ENCODE data around the gene PLB1.
A peak's percentile ranks its signal among the peaks of the same experiment; 100 is the strongest.

PLB1 gene

DNA sequence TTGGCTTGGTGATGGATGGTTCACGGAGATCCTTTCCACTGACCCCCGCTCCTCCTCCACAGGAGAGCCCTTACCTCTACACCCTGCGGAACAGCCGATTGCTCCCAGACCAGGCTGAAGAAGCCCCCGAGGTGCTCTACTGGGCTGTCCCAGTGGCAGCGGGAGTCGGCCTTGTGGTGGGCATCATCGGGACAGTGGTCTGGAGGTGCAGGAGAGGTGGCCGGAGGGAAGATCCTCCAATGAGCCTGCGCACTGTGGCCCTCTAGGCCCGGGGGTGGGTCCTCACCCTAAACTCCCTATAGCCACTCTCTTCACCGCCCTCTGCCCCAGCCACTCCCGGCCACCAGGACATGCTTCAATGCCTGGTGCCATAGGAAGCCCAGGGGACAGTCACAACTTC lies 146.9 kb downstream of the PLB1 start:
- no peak overlapping the region for H3K9ac ChIP-seq (ENCODE audit: low read depth, low read length, poor library complexity)
- peak overlapping the region; percentile 7 for H2BK12ac ChIP-seq (ENCODE audit: low read length)
- H2BK5ac ChIP-seq (ENCODE audit: low read length) = no peak overlapping the region
- H3K23ac ChIP-seq (ENCODE audit: low read depth, low read length, poor library complexity) = no peak overlapping the region
- H2AK5ac ChIP-seq (ENCODE audit: low read depth, low read length) = peak overlapping the region; percentile 53
- peak overlapping the region; percentile 87 for H3K18ac ChIP-seq (ENCODE audit: low read length)
- no peak overlapping the region for H3K4me2 ChIP-seq (ENCODE audit: insufficient read depth, low read length, poor library complexity, severe bottlenecking)
- H3K4ac ChIP-seq (ENCODE audit: low read length) = no peak overlapping the region
- H3K27me3 ChIP-seq (ENCODE audit: control insufficient read depth in 3 of 3, insufficient read depth in 3 of 3, low read depth in 1 of 3, low read length in 3 of 3) = no peaks in the 10 kb centered on the region
- no peak overlapping the region for H4K8ac ChIP-seq (ENCODE audit: low read depth, low read length)
- WGBS, 2 donors (ENCODE audit: extremely low coverage in 2 of 2, insufficient read length in 2 of 2, insufficient replicate concordance in 1 of 2) = no CpG with 5 or more reads among the region's 13 CpGs
- H3K27ac ChIP-seq (replicated peaks; ENCODE audit: low read length) = no peak overlapping the region
- H2AFZ ChIP-seq (ENCODE audit: low read length) = no peak overlapping the region
- peak overlapping the region; percentile 87 for H2BK15ac ChIP-seq (ENCODE audit: low read length)
- peak overlapping the region; percentile 39 for H2BK120ac ChIP-seq (ENCODE audit: low read depth, low read length)
- H3K79me1 ChIP-seq (ENCODE audit: low read depth, low read length) = no peaks in the 10 kb centered on the region
- H3K14ac ChIP-seq (ENCODE audit: low read length) = no peak overlapping the region
- peaks cover 16 to 27% of the 10 kb centered on the region in 2 donors for H3K4me1 ChIP-seq (ENCODE audit: control insufficient read depth in 2 of 2, insufficient read depth in 1 of 2, low read depth in 1 of 2, low read length in 2 of 2)
- H3K36me3 ChIP-seq (replicated peaks in 1 of 2; ENCODE audit: control insufficient read depth in 2 of 2, insufficient read depth in 2 of 2, low read length in 2 of 2) = no peaks in the 10 kb centered on the region
- H4K91ac ChIP-seq (ENCODE audit: low read depth, low read length, poor library complexity) = no peak overlapping the region
- H3K9me3 ChIP-seq (replicated peaks in 1 of 2; ENCODE audit: control insufficient read depth in 2 of 2, insufficient read depth in 1 of 2, low read depth in 1 of 2, low read length in 2 of 2) = no peaks in the 10 kb centered on the region
- no peak for DNase-seq (ENCODE audit: low spot score)
- no peak overlapping the region for H3K4me3 ChIP-seq (ENCODE audit: low read length in 2 of 2)

DNA sequence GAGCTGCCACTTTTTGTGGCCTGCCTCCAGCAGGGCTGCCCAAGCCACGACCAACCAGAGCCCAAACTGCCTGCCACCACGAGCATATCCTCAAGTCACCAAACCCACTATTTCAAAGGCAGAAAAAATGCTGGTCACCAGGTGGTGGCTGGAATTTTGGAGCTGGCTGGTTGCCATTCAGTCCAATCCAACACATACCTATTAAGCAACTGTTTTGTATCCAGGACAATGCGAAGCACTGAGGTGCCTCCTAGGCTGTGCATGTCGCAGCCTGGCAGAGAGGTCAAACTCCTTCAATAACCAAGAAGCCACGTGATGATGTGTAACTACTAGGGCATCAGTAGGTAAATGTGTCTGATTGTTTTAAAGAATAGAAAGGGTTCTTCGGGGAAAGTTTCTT lies 147.5 kb downstream of the PLB1 start:
- Histone ChIP-seq H3K27ac (replicated peaks; ENCODE audit: low read length) (no peak overlapping the region), H3K18ac (ENCODE audit: low read length) (no peak overlapping the region), H4K91ac (ENCODE audit: low read depth, low read length, poor library complexity) (no peak overlapping the region), H3K4me2 (ENCODE audit: insufficient read depth, low read length, poor library complexity, severe bottlenecking) (no peak overlapping the region), H2AFZ (ENCODE audit: low read length) (no peak overlapping the region), H3K27me3 (ENCODE audit: control insufficient read depth in 3 of 3, insufficient read depth in 3 of 3, low read depth in 1 of 3, low read length in 3 of 3) (no peaks in the 10 kb centered on the region), H2BK5ac (ENCODE audit: low read length) (no peak overlapping the region), H2BK15ac (ENCODE audit: low read length) (peak overlapping the region; percentile 87), H2BK120ac (ENCODE audit: low read depth, low read length) (peak overlapping the region; percentile 39), H2BK12ac (ENCODE audit: low read length) (no peak overlapping the region), H3K79me1 (ENCODE audit: low read depth, low read length) (no peaks in the 10 kb centered on the region), H3K4ac (ENCODE audit: low read length) (no peak overlapping the region), H3K4me3 (ENCODE audit: low read length in 2 of 2) (no peak overlapping the region), H3K14ac (ENCODE audit: low read length) (no peak overlapping the region), H2AK5ac (ENCODE audit: low read depth, low read length) (peak overlapping the region; percentile 53), H3K23ac (ENCODE audit: low read depth, low read length, poor library complexity) (no peak overlapping the region), H4K8ac (ENCODE audit: low read depth, low read length) (no peak overlapping the region), H3K9me3 (replicated peaks in 1 of 2; ENCODE audit: control insufficient read depth in 2 of 2, insufficient read depth in 1 of 2, low read depth in 1 of 2, low read length in 2 of 2) (no peaks in the 10 kb centered on the region), H3K9ac (ENCODE audit: low read depth, low read length, poor library complexity) (no peak overlapping the region), H3K4me1 (ENCODE audit: control insufficient read depth in 2 of 2, insufficient read depth in 1 of 2, low read depth in 1 of 2, low read length in 2 of 2) (peaks cover 16 to 31% of the 10 kb centered on the region in 2 donors), H3K36me3 (replicated peaks in 1 of 2; ENCODE audit: control insufficient read depth in 2 of 2, insufficient read depth in 2 of 2, low read length in 2 of 2) (no peaks in the 10 kb centered on the region)
- no peak for DNase-seq (ENCODE audit: low spot score)
- WGBS, 2 donors (ENCODE audit: extremely low coverage in 2 of 2, insufficient read length in 2 of 2, insufficient replicate concordance in 1 of 2) = no CpG with 5 or more reads among the region's 6 CpGs

DNA sequence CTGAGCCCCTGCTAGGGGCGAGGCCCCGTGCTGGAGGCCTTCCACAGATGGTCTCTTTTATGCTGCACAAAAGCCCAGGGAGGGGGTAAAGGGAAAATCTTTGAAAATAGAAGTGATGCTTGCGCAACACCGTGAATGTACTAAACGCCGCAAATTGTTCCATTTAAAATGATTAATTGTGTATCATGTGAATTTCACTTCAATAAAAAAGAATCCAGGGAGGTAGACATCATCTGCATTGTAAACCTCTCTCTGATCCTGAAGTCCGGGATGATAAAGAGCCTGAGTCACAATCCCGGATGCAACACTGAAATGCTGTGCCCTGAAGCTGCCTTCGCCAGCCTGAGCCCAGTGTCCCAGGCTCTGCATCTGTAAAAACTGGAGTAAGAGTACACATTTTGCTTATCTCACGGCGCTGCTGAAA lies 148.1 kb downstream of the PLB1 start:
- Histone ChIP-seq H3K18ac (ENCODE audit: low read length) (no peak overlapping the region), H3K4me2 (ENCODE audit: insufficient read depth, low read length, poor library complexity, severe bottlenecking) (no peak overlapping the region), H3K23ac (ENCODE audit: low read depth, low read length, poor library complexity) (no peak overlapping the region), H3K9ac (ENCODE audit: low read depth, low read length, poor library complexity) (no peak overlapping the region), H3K79me1 (ENCODE audit: low read depth, low read length) (no peaks in the 10 kb centered on the region), H3K4me3 (ENCODE audit: low read length in 2 of 2) (no peak overlapping the region), H4K91ac (ENCODE audit: low read depth, low read length, poor library complexity) (no peak overlapping the region), H2AK5ac (ENCODE audit: low read depth, low read length) (no peak overlapping the region), H3K14ac (ENCODE audit: low read length) (no peak overlapping the region), H2BK120ac (ENCODE audit: low read depth, low read length) (no peak overlapping the region), H3K36me3 (replicated peaks in 1 of 2; ENCODE audit: control insufficient read depth in 2 of 2, insufficient read depth in 2 of 2, low read length in 2 of 2) (no peaks in the 10 kb centered on the region), H3K4me1 (ENCODE audit: control insufficient read depth in 2 of 2, insufficient read depth in 1 of 2, low read depth in 1 of 2, low read length in 2 of 2) (peaks cover 16 to 37% of the 10 kb centered on the region in 2 donors), H4K8ac (ENCODE audit: low read depth, low read length) (no peak overlapping the region), H2BK5ac (ENCODE audit: low read length) (no peak overlapping the region), H2BK12ac (ENCODE audit: low read length) (no peak overlapping the region), H2AFZ (ENCODE audit: low read length) (peak overlapping the region; percentile 27), H3K27ac (replicated peaks; ENCODE audit: low read length) (no peak overlapping the region), H2BK15ac (ENCODE audit: low read length) (no peak overlapping the region), H3K4ac (ENCODE audit: low read length) (no peak overlapping the region), H3K9me3 (replicated peaks in 1 of 2; ENCODE audit: control insufficient read depth in 2 of 2, insufficient read depth in 1 of 2, low read depth in 1 of 2, low read length in 2 of 2) (no peaks in the 10 kb centered on the region), H3K27me3 (ENCODE audit: control insufficient read depth in 3 of 3, insufficient read depth in 3 of 3, low read depth in 1 of 3, low read length in 3 of 3) (no peaks in the 10 kb centered on the region)
- no peak for DNase-seq (ENCODE audit: low spot score)
- WGBS, 2 donors (ENCODE audit: extremely low coverage in 2 of 2, insufficient read length in 2 of 2, insufficient replicate concordance in 1 of 2) = no CpG with 5 or more reads among the region's 11 CpGs

DNA sequence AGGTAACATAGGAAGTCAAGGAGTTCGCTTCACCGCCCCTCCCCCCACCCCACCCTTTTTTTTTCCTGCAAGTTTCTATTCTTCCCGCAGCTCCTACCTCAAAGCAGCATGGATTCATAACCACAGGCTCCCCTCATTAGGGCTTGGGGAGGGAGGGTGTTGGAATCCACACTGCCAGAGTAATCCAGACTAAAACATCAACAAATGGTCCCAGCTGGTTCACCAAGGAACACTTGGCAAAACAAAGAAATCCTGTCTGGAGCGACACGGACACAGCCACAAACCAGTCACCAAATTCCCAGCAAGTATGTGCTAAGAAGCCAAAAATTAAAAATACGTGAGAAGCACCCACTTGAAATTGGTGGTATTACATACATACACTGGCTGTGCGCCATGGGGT lies 148.9 kb downstream of the PLB1 start:
- H3K9ac ChIP-seq (ENCODE audit: low read depth, low read length, poor library complexity) = no peak overlapping the region
- H2BK120ac ChIP-seq (ENCODE audit: low read depth, low read length) = no peak overlapping the region
- H2AFZ ChIP-seq (ENCODE audit: low read length) = peak overlapping the region; percentile 27
- H3K4me1 ChIP-seq (ENCODE audit: control insufficient read depth in 2 of 2, insufficient read depth in 1 of 2, low read depth in 1 of 2, low read length in 2 of 2) = peaks cover 19 to 44% of the 10 kb centered on the region in 2 donors
- H3K27me3 ChIP-seq (ENCODE audit: control insufficient read depth in 3 of 3, insufficient read depth in 3 of 3, low read depth in 1 of 3, low read length in 3 of 3) = no peaks in the 10 kb centered on the region
- H3K23ac ChIP-seq (ENCODE audit: low read depth, low read length, poor library complexity) = no peak overlapping the region
- no peak overlapping the region for H4K91ac ChIP-seq (ENCODE audit: low read depth, low read length, poor library complexity)
- no peak overlapping the region for H2BK12ac ChIP-seq (ENCODE audit: low read length)
- H3K4me2 ChIP-seq (ENCODE audit: insufficient read depth, low read length, poor library complexity, severe bottlenecking) = no peak overlapping the region
- no peak overlapping the region for H2BK15ac ChIP-seq (ENCODE audit: low read length)
- H3K27ac ChIP-seq (replicated peaks; ENCODE audit: low read length) = no peak overlapping the region
- H3K36me3 ChIP-seq (replicated peaks in 1 of 2; ENCODE audit: control insufficient read depth in 2 of 2, insufficient read depth in 2 of 2, low read length in 2 of 2) = no peaks in the 10 kb centered on the region
- no peak for DNase-seq (ENCODE audit: low spot score)
- no peak overlapping the region for H3K18ac ChIP-seq (ENCODE audit: low read length)
- no peak overlapping the region for H3K4ac ChIP-seq (ENCODE audit: low read length)
- no peak overlapping the region for H2AK5ac ChIP-seq (ENCODE audit: low read depth, low read length)
- no peak overlapping the region for H3K4me3 ChIP-seq (ENCODE audit: low read length in 2 of 2)
- H3K79me1 ChIP-seq (ENCODE audit: low read depth, low read length) = no peaks in the 10 kb centered on the region
- H3K14ac ChIP-seq (ENCODE audit: low read length) = no peak overlapping the region
- no peak overlapping the region for H2BK5ac ChIP-seq (ENCODE audit: low read length)
- WGBS, 2 donors (ENCODE audit: extremely low coverage in 2 of 2, insufficient read length in 2 of 2, insufficient replicate concordance in 1 of 2) = no CpG with 5 or more reads among the region's 7 CpGs
- H4K8ac ChIP-seq (ENCODE audit: low read depth, low read length) = no peak overlapping the region
- no peaks in the 10 kb centered on the region for H3K9me3 ChIP-seq (replicated peaks in 1 of 2; ENCODE audit: control insufficient read depth in 2 of 2, insufficient read depth in 1 of 2, low read depth in 1 of 2, low read length in 2 of 2)
